Keratinocyte (primary cell): ENCODE measurements around the gene MYMK.

ENCODE experiments used
- CTCF ChIP-seq, 3 experiments: IDR thresholded peaks in 1 of 3; conservative IDR thresholded peaks in 1 of 3; optimal IDR thresholded peaks in 1 of 3; 2 replicates in 2 of 3; 3 replicates in 1 of 3; pipeline versions ENCODE3 to v1.5.1; 2011; ENCODE audit warnings: low read length in 3 of 3, mild to moderate bottlenecking in 3 of 3, moderate library complexity in 2 of 3, control low read depth in 1 of 3, inconsistent platforms in 1 of 3; ENCODE audit not compliant: insufficient read depth in 2 of 3; ENCODE audit errors: extremely low read depth in 1 of 3
- EZH2 ChIP-seq: IDR thresholded peaks from one replicate; pipeline ENCODE4 v1.6.1; 2012; ENCODE audit warnings: inconsistent platforms, mild to moderate bottlenecking, low read length, moderate library complexity

- no peak for TF ChIP-seq CTCF (optimal IDR thresholded peaks at IDR 0.05 in 1 of 3, IDR thresholded peaks at IDR 0.05 in 1 of 3, conservative IDR thresholded peaks at IDR 0.05 in 1 of 3; ENCODE audit: extremely low read depth in 1 of 3, insufficient read depth in 2 of 3, low read length in 3 of 3)
- no peak for TF ChIP-seq EZH2
Measured at GRCh38 chr9:133515240-133515610, 9.5 kb downstream of the MYMK start.
